HepG2 (cell line): Measurements from ENCODE around the gene VPS52. TPM values are rescaled to one million over a fixed set of nuclear protein-coding genes. Genes with fewer than 3 reads are reported as not detected.

ENCODE experiments used
- ARID2 ChIP-seq: sonication (generic); formaldehyde crosslinking; IDR thresholded peaks from 2 replicates; pipeline ENCODE4 v1.8.1; 2022; ENCODE audit warnings: mild to moderate bottlenecking, missing genetic modification reagents, borderline replicate concordance
- ATF4 ChIP-seq, 2 experiments: fragments of 450-650 bp in 1 of 2; sonication (generic) in 1 of 2; formaldehyde crosslinking; IDR thresholded peaks; 2 replicates each; pipeline versions ENCODE4 v1.5.0 to v1.8.0; 2020 to 2022; ENCODE audit warnings: mild to moderate bottlenecking in 1 of 2, missing genetic modification reagents in 1 of 2
- DNMT3B ChIP-seq: conservative IDR thresholded peaks from 2 replicates; pipeline ENCODE4 v1.6.1; 2016; ENCODE audit warnings: missing biosample characterization, control low read depth
- ESRRA ChIP-seq: sonication (generic); formaldehyde crosslinking; IDR thresholded peaks from 2 replicates; pipeline ENCODE4 v1.5.1; 2020; ENCODE audit warnings: mild to moderate bottlenecking, low read depth, missing genetic modification reagents
- JARID2 ChIP-seq: sonication (generic); formaldehyde crosslinking; IDR thresholded peaks from 2 replicates; pipeline ENCODE4 v1.8.1; 2023; ENCODE audit warnings: missing genetic modification reagents, inconsistent platforms; ENCODE audit not compliant: insufficient replicate concordance
- KLF6 ChIP-seq: IDR thresholded peaks from 2 replicates; pipeline ENCODE4 v1.8.0; 2016; ENCODE audit warnings: missing biosample characterization, missing genetic modification reagents
- LCORL ChIP-seq, 2 experiments: fragments of 450-650 bp in 1 of 2; sonication (generic) in 1 of 2; formaldehyde crosslinking in 1 of 2; IDR thresholded peaks; 2 replicates each; pipeline versions ENCODE4 v1.5.0 to v1.6.1; 2017 to 2020; ENCODE audit warnings: antibody characterized with exemption in 1 of 2, missing genetic modification reagents in 1 of 2
- MIER2 ChIP-seq: IDR thresholded peaks from 2 replicates; pipeline ENCODE4 v1.6.1; 2016; ENCODE audit warnings: missing biosample characterization, missing genetic modification reagents
- MXD1 ChIP-seq: sonication (generic); formaldehyde crosslinking; IDR thresholded peaks from 2 replicates; pipeline ENCODE4 v1.4.0; 2020; ENCODE audit warnings: mild to moderate bottlenecking, missing genetic modification reagents
- NR1H2 ChIP-seq: sonication (generic); formaldehyde crosslinking; IDR thresholded peaks from 2 replicates; pipeline ENCODE4 v1.8.1; 2022; ENCODE audit warnings: low read depth, missing genetic modification reagents, borderline replicate concordance
- NR2C2 ChIP-seq: sonication (generic); formaldehyde crosslinking; IDR thresholded peaks from 2 replicates; pipeline ENCODE4 v1.4.0; 2020; ENCODE audit warnings: missing genetic modification reagents, mild to moderate bottlenecking, moderate library complexity, borderline replicate concordance
- REL ChIP-seq: sonication (generic); formaldehyde crosslinking; conservative IDR thresholded peaks from 2 replicates; pipeline ENCODE4 v1.8.0; 2022; ENCODE audit warnings: mild to moderate bottlenecking, missing genetic modification reagents, moderate library complexity
- SALL1 ChIP-seq: sonication (generic); formaldehyde crosslinking; IDR thresholded peaks from 2 replicates; pipeline ENCODE4 v1.8.0; 2022; ENCODE audit warnings: mild to moderate bottlenecking, missing genetic modification reagents
- SIN3B ChIP-seq: fragments of 150-350 bp; IDR thresholded peaks from 2 replicates; pipeline ENCODE4 v1.6.1; 2014; ENCODE audit warnings: low read length
- SOX13 ChIP-seq, 3 experiments: fragments of 450-650 bp in 1 of 3; sonication (generic) in 1 of 3; formaldehyde crosslinking in 1 of 3; IDR thresholded peaks in 2 of 3; conservative IDR thresholded peaks in 1 of 3; 2 replicates each; pipeline versions ENCODE4 v1.5.0 to v1.6.1; 2016 to 2020; ENCODE audit warnings: antibody characterized with exemption in 1 of 3, mild to moderate bottlenecking in 1 of 3, missing compliant biosample characterization in 1 of 3, missing genetic modification reagents in 1 of 3, moderate library complexity in 1 of 3
- SP4 ChIP-seq: sonication (generic); formaldehyde crosslinking; IDR thresholded peaks from 2 replicates; pipeline ENCODE4 v1.8.1; 2023; ENCODE audit warnings: mild to moderate bottlenecking, missing genetic modification reagents
- TBX3 ChIP-seq: fragments of 450-650 bp; IDR thresholded peaks from 2 replicates; pipeline ENCODE4 v1.6.1; 2017; ENCODE audit warnings: antibody characterized with exemption, mild to moderate bottlenecking, inconsistent platforms, borderline replicate concordance
- THAP11 ChIP-seq: IDR thresholded peaks from 2 replicates; pipeline ENCODE4 v1.6.1; 2016; ENCODE audit warnings: missing biosample characterization, missing genetic modification reagents
- ZFP36L1 ChIP-seq: sonication (generic); formaldehyde crosslinking; IDR thresholded peaks from 2 replicates; pipeline ENCODE4 v1.8.0; 2022; ENCODE audit warnings: mild to moderate bottlenecking, missing genetic modification reagents, moderate library complexity
- ZMAT3 ChIP-seq: sonication (generic); formaldehyde crosslinking; conservative IDR thresholded peaks from 2 replicates; pipeline ENCODE4 v1.7.0; 2021; ENCODE audit warnings: missing genetic modification reagents
- ZNF263 ChIP-seq: sonication (generic); formaldehyde crosslinking; IDR thresholded peaks from 2 replicates; pipeline ENCODE4 v1.4.0; 2020; ENCODE audit warnings: missing genetic modification reagents
- ZNF275 ChIP-seq: sonication (generic); formaldehyde crosslinking; IDR thresholded peaks from 2 replicates; pipeline ENCODE4 v1.8.0; 2022; ENCODE audit warnings: missing genetic modification reagents, mild to moderate bottlenecking, inconsistent platforms, borderline replicate concordance
- ZNF331 ChIP-seq: sonication (generic); formaldehyde crosslinking; IDR thresholded peaks from 2 replicates; pipeline ENCODE4 v1.4.0; 2020; ENCODE audit warnings: missing genetic modification reagents
- ZNF501 ChIP-seq: sonication (generic); formaldehyde crosslinking; IDR thresholded peaks from 2 replicates; pipeline ENCODE4 v1.5.1; 2020; ENCODE audit warnings: mild to moderate bottlenecking, moderate library complexity, missing genetic modification reagents
- ZNF510 ChIP-seq: sonication (generic); formaldehyde crosslinking; IDR thresholded peaks from 2 replicates; pipeline ENCODE4 v1.4.0; 2020; ENCODE audit warnings: low read depth, mild to moderate bottlenecking, missing genetic modification reagents
- ZNF563 ChIP-seq: sonication (generic); formaldehyde crosslinking; IDR thresholded peaks from 2 replicates; pipeline ENCODE4 v1.8.0; 2022; ENCODE audit warnings: mild to moderate bottlenecking, moderate library complexity, missing genetic modification reagents
- polyA plus RNA-seq, 8 experiments: library from polyadenylated mRNA; depleted of rRNA in 3 of 8; stranded (reverse) in 7 of 8; unstranded in 1 of 8; fragments of >200 nt; fragmentation: Illumina TruSeq in 4 of 8; extraction: Trizol in 4 of 8; gene quantifications; 2 replicates each; pipeline versions ENCODE4 v1.2.1 to v1.2.3, GENCODE V29; 2011 to 2016; ENCODE audit warnings: low read depth in 4 of 8, missing spikeins in 1 of 8, mixed read lengths in 1 of 8; ENCODE audit not compliant: insufficient read depth in 1 of 8
- total RNA-seq, 5 experiments: library from RNA; depleted of rRNA; stranded (reverse); fragments of >200 nt; fragmentation: Illumina TruSeq; extraction: Trizol; gene quantifications; 2 replicates each; pipeline ENCODE4 v1.2.3, GENCODE V29; 2016; ENCODE audit warnings: low read depth in 1 of 5

Gene VPS52
- total and polyA plus RNA-seq, 2 of the 13 experiments (the other 11 are each of a cell fraction or from before 2014, with no cell fraction given), result 48.9 to 85.5 TPM

- 0 out of 2 replicates have a peak, but pooled peaks have one; percentile 60 for TF ChIP-seq ZNF275 (CRISPR knock-in tag)
- no peak for TF ChIP-seq ARID2 (CRISPR knock-in tag)
- peak in 1 of 2 experiments; percentile 70; a peak in 2 of 4 replicates for TF ChIP-seq ATF4 (CRISPR knock-in tag; IDR thresholded peaks at IDR 0.05)
- peak; percentile 66; the same call in 1 of the 2 replicates for TF ChIP-seq ZNF510 (CRISPR knock-in tag)
- peak; percentile 70 for TF ChIP-seq SP4 (CRISPR knock-in tag)
- no peak for TF ChIP-seq REL
- no peak for TF ChIP-seq SOX13 (IDR thresholded peaks at IDR 0.05)
- no peak for TF ChIP-seq SOX13 (CRISPR knock-in tag; conservative IDR thresholded peaks at IDR 0.05 in 1 of 2, IDR thresholded peaks at IDR 0.05 in 1 of 2)
- TF ChIP-seq ZNF263 (CRISPR knock-in tag), result no peak
- TF ChIP-seq THAP11, result peak; percentile 98
- peak; percentile 94 for TF ChIP-seq ZNF501 (CRISPR knock-in tag)
- TF ChIP-seq SALL1, result peak; percentile 48
- TF ChIP-seq MIER2 (CRISPR knock-in tag), result no peak
- peak; percentile 98; the same call in 1 of the 2 replicates for TF ChIP-seq MXD1 (CRISPR knock-in tag)
- no peak for TF ChIP-seq ESRRA (CRISPR knock-in tag)
- TF ChIP-seq NR1H2, result 0 out of 2 replicates have a peak, but pooled peaks have one; percentile 63
- TF ChIP-seq ZFP36L1 (CRISPR knock-in tag), result no peak
- TF ChIP-seq ZNF563 (CRISPR knock-in tag), result peak; percentile 19; the same call in 1 of the 2 replicates
- no peak for TF ChIP-seq JARID2
- TF ChIP-seq NR2C2, result peak; percentile 100
- TF ChIP-seq DNMT3B, result no peak
- TF ChIP-seq ZNF331 (CRISPR knock-in tag), result 0 out of 2 replicates have a peak, but pooled peaks have one; percentile 0
- 0 out of 2 replicates have a peak, but pooled peaks have one; percentile 18 for TF ChIP-seq KLF6 (CRISPR knock-in tag)
- TF ChIP-seq SIN3B, result 0 out of 2 replicates have a peak, but pooled peaks have one; percentile 74
- TF ChIP-seq TBX3, result peak; percentile 75
- TF ChIP-seq ZMAT3 (CRISPR knock-in tag), result no peak
- peak; percentile 79 for TF ChIP-seq LCORL (IDR thresholded peaks at IDR 0.05)
- TF ChIP-seq LCORL (CRISPR knock-in tag; IDR thresholded peaks at IDR 0.05), result no peak; the same call in none of the 2 replicates
Measured at GRCh38 chr6:33288921-33289783, 17.5 kb upstream of the VPS52 start, which contains the start of the genes PFDN6 and WDR46 (continued).
